ENCODE measurements around the gene SEMA5A. TPM values are rescaled to one million over a fixed set of nuclear protein-coding genes. Genes with fewer than 3 reads are reported as not detected.
A peak's percentile ranks its signal among the peaks of the same experiment; 100 is the strongest.

SEMA5A gene
- total RNA-seq, 1 donor from 2014 or later = 25.3 TPM

GRCh38 chr5:9318031-9318430, 227.8 kb downstream of the SEMA5A start:
- DNase-seq (no peak), ATAC-seq (no peak)
- intact Hi-C loops (cut with micrococcal nuclease) = no loop called here

GRCh38 chr5:9316733-9317132, 229.1 kb downstream of the SEMA5A start:
- ATAC-seq = no peak
- intact Hi-C loops (cut with micrococcal nuclease) = no loop called here

DNA sequence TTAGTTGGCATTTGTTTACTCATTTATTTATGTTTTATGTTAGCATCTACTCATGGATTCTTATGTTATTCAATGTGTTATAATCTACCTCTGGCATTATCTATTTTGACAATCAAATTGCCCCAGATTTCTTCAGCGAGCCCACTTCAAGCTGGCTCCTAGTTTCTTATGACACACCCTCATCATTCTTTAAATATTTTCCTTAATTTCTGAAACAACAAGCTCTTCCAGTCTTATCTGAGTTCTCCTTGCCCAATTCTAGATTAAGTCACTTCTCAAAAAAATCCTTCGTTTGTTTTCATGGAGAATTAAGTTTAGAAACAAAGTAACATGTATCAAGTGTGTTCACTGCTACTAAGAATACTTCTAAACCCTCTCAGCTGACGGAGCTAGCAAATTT, 229.8 kb downstream of the SEMA5A start:
- DNase-seq (no peak), ATAC-seq (no peak)
- intact Hi-C loops (cut with micrococcal nuclease) = no loop called here

More at GRCh38 chr5:9316733-9317132, 229.1 kb downstream of the SEMA5A start:
- DNase-seq = no peak

DNA sequence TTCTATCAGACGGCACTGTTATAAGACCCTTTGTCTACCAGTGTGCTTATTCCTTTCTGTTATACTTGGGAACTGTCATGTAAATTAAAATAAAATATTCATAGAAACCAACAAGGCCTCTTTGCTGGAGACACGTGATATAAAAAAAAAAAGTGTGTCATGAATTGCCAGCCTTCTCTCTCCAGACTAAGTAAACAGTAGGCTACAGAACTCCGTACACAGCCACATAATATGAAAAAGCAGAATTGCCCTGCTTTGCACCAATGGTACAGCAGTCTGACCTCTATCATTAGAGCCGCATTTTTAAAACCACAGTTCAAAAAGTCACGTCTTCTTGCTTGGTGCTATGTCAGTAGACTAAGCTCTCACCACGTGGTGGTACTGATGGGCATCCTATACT, 231.3 kb downstream of the SEMA5A start:
- intact Hi-C loops (cut with micrococcal nuclease) = no loop called here
- DNase-seq (no peak), ATAC-seq (no peak)

- intact Hi-C loops (cut with micrococcal nuclease) = no loop called here
- DNase-seq = no peak
- ATAC-seq = no peak
Measured at GRCh38 chr5:9313751-9314150, 232.1 kb downstream of the SEMA5A start.

DNA sequence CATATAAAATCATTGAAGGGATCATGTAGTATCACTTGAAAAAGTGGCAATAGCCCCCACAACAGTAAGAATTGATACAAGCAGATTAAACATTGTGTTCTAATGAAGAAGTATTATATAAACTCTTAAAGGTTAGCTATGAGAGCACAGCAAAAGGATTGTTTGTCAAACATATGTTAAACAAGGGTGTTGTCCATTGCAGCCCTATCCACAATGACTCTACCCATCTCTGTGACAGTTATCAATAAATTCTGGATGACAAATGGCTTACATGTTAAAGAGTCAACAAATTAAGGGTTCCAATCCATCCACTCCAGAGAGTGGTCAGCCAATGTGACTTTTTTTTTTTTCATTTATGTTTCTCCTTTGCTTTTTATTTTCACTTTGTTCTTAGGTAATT, 238.7 kb downstream of the SEMA5A start:
- intact Hi-C loops (cut with micrococcal nuclease) = no loop called here
- ATAC-seq = no peak
- DNase-seq = no peak

DNA sequence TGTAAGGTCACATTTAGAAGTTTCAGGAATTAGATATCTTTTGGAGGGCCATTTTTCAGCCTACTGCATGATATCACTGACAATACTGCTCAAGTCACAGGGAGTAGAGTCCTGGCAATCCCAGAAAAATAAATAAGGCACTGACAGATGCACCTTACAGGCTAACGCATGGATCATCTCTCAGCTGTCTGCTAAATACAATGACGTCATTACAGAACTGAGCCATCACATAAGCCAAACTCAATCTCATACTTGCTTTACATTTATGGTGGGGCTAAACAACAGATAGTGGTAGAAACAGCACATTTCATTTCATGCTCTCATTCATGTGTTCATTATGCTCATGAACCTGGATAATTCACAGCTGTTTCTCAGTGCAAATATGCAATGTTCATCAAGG, 243.7 kb downstream of the SEMA5A start:
- ATAC-seq = no peak
- intact Hi-C loops (cut with micrococcal nuclease) = no loop called here
- no peak for DNase-seq

- ATAC-seq = no peak
- intact Hi-C loops (cut with micrococcal nuclease) = no loop called here
- DNase-seq = no peak
Measured at GRCh38 chr5:9301200-9301599, 244.7 kb downstream of the SEMA5A start.

DNA sequence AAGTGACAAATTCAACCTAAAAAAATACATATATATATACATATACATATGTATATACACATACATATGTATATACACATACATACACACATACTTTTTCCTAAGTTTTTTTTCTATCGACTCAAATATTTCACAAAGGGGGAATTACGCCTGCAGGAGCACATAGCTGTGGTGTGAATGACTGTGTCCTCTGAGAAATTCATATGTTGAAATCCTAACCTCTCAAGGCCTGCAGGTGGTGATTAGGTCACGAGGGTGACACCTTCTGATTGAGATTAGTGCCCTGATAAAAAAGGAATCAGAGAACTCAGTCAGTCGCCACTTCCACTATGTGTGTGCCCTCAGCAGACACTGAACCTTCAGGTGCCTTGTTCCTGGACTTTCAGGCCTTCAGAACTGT, 248.7 kb downstream of the SEMA5A start:
- intact Hi-C loops (cut with micrococcal nuclease) = no loop called here
- no peak for ATAC-seq
- no peak for DNase-seq

DNA sequence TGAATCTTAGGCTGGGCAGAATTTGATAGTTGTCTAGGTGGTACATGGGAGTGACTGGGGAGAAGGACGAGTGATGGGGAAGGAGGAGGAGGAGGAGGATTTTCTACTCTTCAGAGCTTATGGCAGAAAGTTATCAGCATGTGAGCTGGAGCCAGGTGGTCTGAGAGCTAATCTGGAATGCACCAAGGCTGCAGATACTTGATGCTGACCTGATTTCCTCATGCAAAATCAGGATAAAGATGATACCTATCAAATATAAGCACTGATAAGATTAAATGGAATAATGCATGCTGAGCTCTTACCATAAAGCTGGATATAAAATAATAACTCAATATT, 250.4 kb downstream of the SEMA5A start:
- no peak for DNase-seq
- intact Hi-C loops (cut with micrococcal nuclease) = no loop called here
- ATAC-seq = no peak

DNA sequence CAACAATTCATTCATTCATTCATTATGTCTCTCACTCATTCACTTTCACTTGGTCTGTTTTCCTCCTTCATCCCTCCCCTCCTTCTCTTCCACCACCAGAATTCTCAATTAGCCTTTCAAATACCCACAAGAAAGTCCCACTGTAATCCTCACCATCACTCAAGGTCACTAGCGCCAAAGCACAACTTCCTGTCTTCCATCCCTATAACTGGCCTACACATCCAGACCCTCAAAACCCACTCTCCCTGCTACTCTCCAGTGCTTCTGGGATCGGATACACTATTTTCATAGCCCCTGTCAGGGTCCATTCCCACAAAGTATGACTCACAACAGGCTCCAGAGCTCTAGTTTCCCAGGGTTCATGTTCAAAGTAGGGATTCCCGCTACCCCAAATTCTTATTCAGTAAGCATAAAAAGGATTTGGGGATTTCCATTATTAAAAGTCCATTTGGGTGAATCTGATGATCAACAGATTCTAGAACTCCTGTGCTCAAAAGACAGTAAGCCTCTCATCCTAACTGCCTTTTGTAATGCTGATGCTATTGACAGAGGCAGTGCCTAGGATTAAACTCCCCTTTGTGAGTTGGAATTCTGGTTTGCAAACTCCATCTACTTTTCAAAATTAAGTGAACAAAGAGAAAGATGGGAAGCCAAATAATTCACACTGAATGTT, 250.9 kb downstream of the SEMA5A start:
- intact Hi-C loops (cut with micrococcal nuclease) = no loop called here
- DNase-seq (no peak), ATAC-seq (no peak)

- peak; percentile 80 for ATAC-seq
- intact Hi-C loops (cut with micrococcal nuclease) = no loop called here
- peak; percentile 67 for DNase-seq
Measured at GRCh38 chr5:9288234-9288633, 257.6 kb downstream of the SEMA5A start.

DNA sequence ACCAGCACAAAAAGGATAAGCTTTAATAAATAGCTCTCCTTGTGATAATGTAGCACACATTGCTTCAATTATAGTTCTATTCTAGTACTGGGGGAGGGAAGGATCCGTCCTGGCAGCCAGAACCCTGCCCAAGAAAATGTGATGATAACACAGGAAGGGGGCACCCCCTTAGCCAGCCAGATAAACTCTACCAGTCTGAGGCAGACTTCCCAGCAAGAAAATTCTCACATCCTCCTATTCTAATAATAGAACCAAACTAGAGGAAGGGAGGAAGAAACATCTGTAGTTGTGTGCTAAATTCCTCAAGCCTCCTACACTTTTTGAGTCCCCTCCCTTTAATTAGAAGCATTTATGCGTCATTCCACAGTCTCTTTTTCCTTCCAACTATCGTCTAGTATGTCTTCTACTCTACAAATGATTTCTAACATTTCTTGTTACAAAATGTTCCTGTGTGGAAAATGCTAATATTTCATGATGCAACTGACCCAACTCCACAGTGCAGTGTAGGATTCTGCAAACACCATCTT, 261.0 kb downstream of the SEMA5A start:
- ATAC-seq (peak; percentile 93), DNase-seq (peak; percentile 43)
- intact Hi-C loops (cut with micrococcal nuclease) = no loop called here

DNA sequence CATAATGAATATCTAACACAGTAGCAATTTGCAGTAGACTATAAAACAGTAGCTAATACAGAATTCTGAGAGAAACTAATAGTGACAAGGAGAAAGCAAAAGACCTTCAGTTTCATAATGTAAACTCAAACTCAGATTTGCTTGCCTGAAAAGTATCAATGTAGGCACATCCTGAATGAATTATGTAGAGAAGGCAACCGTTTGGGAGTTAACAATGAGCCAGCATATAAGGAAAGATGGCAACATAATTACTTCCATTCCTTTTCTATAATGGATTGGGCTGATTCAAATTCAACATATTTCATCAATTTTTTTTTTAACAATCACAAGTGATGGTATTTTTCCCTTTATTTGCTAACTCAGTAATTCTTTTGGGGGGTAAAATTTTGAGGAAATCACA, 261.6 kb downstream of the SEMA5A start:
- intact Hi-C loops (cut with micrococcal nuclease) = no loop called here
- no peak for ATAC-seq
- no peak for DNase-seq

DNA sequence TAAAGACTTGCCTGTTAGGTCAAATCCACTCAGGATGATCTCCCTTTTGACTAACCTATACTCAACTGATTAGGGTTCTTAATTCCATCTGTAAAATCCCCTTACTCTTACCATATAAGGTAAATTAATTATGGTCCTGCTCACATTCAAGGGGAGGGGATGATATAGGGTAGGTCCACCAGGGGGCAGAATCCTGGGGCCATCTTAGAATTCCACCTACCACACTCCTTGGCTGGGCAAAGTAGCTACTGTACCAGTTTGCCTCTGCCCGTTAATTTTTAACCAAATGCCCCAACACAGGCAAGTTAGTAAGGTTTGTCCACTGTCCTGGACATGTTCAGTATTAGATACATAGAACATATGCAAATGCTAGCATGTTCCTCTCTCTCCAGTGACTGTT, 262.4 kb downstream of the SEMA5A start:
- DNase-seq (no peak), ATAC-seq (no peak)
- intact Hi-C loops (cut with micrococcal nuclease) = no loop called here

GRCh38 chr5:9283021-9283420, 262.9 kb downstream of the SEMA5A start:
- DNase-seq (no peak), ATAC-seq (no peak)
- intact Hi-C loops (cut with micrococcal nuclease) = no loop called here

DNA sequence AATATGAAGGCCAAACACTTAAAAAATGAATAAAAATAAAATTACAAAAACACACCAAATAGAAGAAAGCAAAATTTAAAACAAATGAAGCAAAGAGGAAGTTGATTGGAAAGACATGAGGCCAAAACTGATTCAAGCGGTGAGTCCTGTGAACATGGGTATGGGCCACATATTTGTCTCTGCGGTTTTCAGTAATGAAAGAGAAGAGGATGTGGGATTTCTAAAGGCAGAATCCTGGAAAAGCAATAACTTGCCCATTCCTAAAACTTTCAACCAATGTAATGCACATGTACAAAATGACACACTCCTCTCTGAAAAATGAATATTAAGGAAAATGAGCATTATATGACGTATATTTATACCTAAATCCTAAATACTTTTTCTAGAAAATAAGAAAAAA, 263.7 kb downstream of the SEMA5A start:
- no peak for DNase-seq
- no peak for ATAC-seq
- intact Hi-C loops (cut with micrococcal nuclease) = no loop called here

- DNase-seq (no peak), ATAC-seq (no peak)
- intact Hi-C loops (cut with micrococcal nuclease) = no loop called here
Measured at GRCh38 chr5:9279774-9280173, 266.1 kb downstream of the SEMA5A start.

DNA sequence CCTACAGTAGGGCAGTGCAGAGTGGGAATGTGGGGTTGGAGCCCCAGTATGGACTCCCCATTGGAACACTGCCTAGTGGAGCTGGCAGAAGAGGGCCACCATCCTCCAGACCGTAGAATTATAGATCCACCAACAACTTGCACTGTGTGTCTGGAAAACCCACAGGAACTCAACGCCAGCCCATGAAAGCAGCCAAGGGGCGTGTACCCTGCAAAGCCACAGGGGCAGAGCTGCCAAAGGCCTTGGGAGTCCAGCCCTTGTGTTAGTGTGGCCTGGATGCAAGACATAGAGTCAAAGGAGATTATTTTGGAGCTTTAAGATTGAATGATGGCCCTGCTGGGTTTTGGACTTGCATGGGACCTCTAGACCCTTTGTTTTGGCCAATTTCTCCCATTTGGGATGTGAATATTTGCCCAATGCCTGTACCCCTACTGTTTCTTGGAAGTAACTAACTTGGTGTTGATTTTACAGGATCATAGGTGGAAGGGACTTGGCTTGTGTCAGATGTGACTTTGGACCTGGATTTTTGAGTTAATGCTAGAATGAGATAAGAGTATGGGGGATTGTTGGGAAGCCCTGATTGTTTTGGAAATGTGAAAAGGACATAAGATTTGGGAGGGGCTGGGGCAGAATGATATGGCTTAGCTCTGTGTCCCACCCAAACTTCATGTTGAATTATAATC, 266.8 kb downstream of the SEMA5A start:
- intact Hi-C loops (cut with micrococcal nuclease) = no loop called here
- no peak for ATAC-seq
- no peak for DNase-seq

GRCh38 chr5:9269014-9269413, 276.9 kb downstream of the SEMA5A start:
- no peak for DNase-seq
- intact Hi-C loops (cut with micrococcal nuclease) = no loop called here
- no peak for ATAC-seq

DNA sequence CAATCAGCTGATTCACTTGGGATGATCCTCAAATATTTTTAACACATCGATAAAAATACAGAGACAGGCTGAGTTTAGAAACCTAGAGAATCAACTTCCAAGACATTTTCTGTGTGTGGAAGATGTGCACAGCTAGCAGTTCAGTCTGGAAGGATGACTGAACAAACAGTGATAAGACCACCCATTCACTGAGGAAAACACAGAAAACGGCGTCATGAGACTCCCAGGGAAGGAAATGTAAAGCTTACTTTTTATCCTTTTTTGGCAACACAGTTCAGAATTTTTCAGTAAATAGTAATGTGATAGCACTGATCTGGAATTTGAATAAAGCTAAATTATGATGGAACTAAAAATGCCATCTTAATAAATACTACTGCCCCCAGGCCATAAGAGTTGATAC, 277.6 kb downstream of the SEMA5A start:
- ATAC-seq (no peak), DNase-seq (no peak)
- intact Hi-C loops (cut with micrococcal nuclease) = no loop called here
